GM12891 (cell line): ENCODE data around the gene FAT1.

Source experiments
- POLR2A ChIP-seq: IDR thresholded peaks from 2 replicates; pipeline ENCODE4 v1.6.1; 2011; ENCODE audit warnings: low read depth, low read length, control low read depth
- POLR2AphosphoS5 ChIP-seq: IDR thresholded peaks from 2 replicates; pipeline ENCODE4 v1.6.1; 2011; ENCODE audit warnings: low read depth, low read length, control low read depth
- POU2F2 ChIP-seq: IDR thresholded peaks from 2 replicates; pipeline ENCODE4 v1.6.1; 2011; ENCODE audit warnings: low read depth, mild to moderate bottlenecking, control low read depth, low read length, moderate library complexity
- SPI1 ChIP-seq: IDR thresholded peaks from 2 replicates; pipeline ENCODE4 v1.6.1; 2011; ENCODE audit warnings: low read depth, low read length, control low read depth
- TAF1 ChIP-seq: IDR thresholded peaks from 2 replicates; pipeline ENCODE4 v1.6.1; 2011; ENCODE audit warnings: low read depth, low read length, control low read depth

DNA sequence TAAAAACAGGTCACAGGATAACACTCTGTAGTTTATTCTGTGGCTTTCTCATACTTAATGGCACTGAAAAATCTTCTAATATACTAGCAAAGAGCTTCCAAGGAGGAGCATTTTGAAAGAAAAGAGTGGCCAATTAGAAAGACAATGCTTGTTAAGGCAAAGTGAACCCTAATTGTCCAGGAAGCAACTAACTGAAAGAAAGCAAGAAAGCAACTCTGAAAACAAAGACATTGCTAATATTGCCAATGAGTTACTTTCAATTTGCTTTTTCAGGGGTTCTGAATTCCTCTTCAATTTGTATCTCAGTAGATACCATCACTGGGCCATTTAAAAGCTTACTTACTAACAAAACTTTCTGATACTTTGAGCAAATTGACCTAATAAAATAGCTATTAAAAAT is 89.8 kb downstream of the FAT1 start:
- TF ChIP-seq POLR2AphosphoS5 (no peak), SPI1 (no peak), POLR2A (no peak), TAF1 (no peak), POU2F2 (no peak)
